ENCODE results near the gene BTBD7.

BTBD7 gene

DNA sequence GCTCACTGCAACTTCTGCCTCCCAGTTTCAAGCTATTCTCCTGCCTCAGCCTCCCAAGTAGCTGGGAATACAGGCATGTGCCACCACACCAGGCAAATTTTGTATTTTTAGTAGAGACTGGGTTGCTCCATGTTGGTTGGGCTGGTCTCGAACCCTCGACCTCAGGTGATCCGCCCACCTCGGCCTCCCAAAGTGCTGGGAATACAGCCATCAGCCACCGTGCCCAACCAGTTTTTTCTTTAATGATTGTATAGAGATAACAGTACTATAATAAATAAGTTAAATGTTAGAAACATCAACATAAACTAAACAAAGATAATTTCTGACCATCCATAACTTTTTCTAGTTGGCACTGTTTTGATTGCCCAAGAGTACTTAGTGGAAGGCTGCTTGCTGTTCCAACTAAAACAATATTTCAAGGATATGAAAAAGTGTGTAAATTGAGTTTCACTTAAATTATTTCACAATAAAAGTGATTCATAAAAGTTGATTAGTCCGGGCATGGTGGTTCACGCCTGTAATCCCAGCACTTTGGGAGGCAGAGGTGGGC, 131.6 kb downstream of the BTBD7 start:
- no peak for DNase-seq (ENCODE audit: low read depth, low spot score)
- H3K36me3 ChIP-seq (ENCODE audit: insufficient read depth, low read length): peaks cover 8% of the 10 kb centered on the region
- H3K27ac ChIP-seq: no peak overlapping the region
- no peak overlapping the region for H3K9ac ChIP-seq (ENCODE audit: insufficient read length)
- H3K4me3 ChIP-seq: no peak overlapping the region
- TF ChIP-seq FOXP2 (optimal IDR thresholded peaks at IDR 0.05; ENCODE audit: control extremely low read depth, extremely low read length, insufficient read depth): no peak
- no peak for TF ChIP-seq EZH2 (IDR thresholded peaks at IDR 0.05)
- no peak for TF ChIP-seq POLR2AphosphoS5 (IDR thresholded peaks at IDR 0.05; ENCODE audit: borderline replicate concordance, low read depth, low read length)
- H3K9me3 ChIP-seq (ENCODE audit: low read depth, low read length): no peaks in the 10 kb centered on the region

DNA sequence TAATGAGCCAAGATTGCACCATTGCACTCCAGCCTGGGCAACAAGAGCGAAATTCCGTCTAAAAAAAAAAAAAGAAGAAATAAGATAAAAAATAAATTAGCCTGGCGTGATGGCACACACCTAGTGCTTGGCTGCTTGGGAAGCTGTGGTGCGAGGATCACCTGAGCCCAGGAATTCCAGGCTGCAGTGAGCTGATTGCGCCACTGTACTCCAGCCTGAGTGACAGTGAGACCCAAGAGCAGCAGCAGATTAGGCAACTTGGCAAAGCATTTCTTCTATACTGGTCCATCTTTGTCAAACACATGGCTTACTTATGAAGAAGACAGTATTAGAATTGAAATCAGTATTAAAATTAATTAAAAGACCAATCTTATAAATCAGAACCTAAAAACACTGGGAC, 132.3 kb downstream of the BTBD7 start:
- peaks cover 8% of the 10 kb centered on the region for H3K36me3 ChIP-seq (ENCODE audit: insufficient read depth, low read length)
- no peak for TF ChIP-seq POLR2AphosphoS5 (IDR thresholded peaks at IDR 0.05; ENCODE audit: borderline replicate concordance, low read depth, low read length)
- TF ChIP-seq FOXP2 (optimal IDR thresholded peaks at IDR 0.05; ENCODE audit: control extremely low read depth, extremely low read length, insufficient read depth): no peak
- TF ChIP-seq EZH2 (IDR thresholded peaks at IDR 0.05): no peak
- H3K9me3 ChIP-seq (ENCODE audit: low read depth, low read length): no peaks in the 10 kb centered on the region
- no peak overlapping the region for H3K27ac ChIP-seq
- H3K9ac ChIP-seq (ENCODE audit: insufficient read length): no peak overlapping the region
- H3K4me3 ChIP-seq: no peak overlapping the region
- DNase-seq (ENCODE audit: low read depth, low spot score): no peak

DNA sequence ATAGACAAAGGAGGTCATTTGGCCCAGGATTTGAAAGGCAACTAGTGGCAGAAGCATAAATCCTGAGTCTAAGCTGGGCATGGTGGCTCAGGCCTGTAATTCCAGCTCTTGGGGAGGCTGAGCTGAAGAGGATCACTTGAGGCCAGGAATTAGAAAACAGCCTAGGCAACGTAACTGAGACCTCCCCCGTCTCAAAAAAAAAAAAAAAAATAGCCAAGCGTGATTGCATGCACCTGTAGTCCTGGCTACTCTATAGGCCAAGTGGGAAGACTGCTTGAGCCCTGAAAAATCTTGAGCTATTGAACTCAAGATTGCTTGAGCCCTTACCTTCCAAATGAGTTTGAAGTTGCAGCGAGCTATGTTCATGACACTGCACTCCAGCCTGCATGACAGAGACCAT, 133.8 kb downstream of the BTBD7 start:
- Histone ChIP-seq H3K4me3 (no peak overlapping the region), H3K9ac (ENCODE audit: insufficient read length) (no peak overlapping the region), H3K9me3 (ENCODE audit: low read depth, low read length) (no peaks in the 10 kb centered on the region), H3K27ac (0 out of 2 replicates have a peak overlapping the region, but pooled peaks have one; percentile 10), H3K36me3 (ENCODE audit: insufficient read depth, low read length) (peaks cover 5% of the 10 kb centered on the region; the same call in 1 of the 2 replicates)
- TF ChIP-seq FOXP2 (optimal IDR thresholded peaks at IDR 0.05; ENCODE audit: control extremely low read depth, extremely low read length, insufficient read depth) (no peak), EZH2 (IDR thresholded peaks at IDR 0.05) (no peak), POLR2AphosphoS5 (IDR thresholded peaks at IDR 0.05; ENCODE audit: borderline replicate concordance, low read depth, low read length) (no peak)
- no peak for DNase-seq (ENCODE audit: low read depth, low spot score)

DNA sequence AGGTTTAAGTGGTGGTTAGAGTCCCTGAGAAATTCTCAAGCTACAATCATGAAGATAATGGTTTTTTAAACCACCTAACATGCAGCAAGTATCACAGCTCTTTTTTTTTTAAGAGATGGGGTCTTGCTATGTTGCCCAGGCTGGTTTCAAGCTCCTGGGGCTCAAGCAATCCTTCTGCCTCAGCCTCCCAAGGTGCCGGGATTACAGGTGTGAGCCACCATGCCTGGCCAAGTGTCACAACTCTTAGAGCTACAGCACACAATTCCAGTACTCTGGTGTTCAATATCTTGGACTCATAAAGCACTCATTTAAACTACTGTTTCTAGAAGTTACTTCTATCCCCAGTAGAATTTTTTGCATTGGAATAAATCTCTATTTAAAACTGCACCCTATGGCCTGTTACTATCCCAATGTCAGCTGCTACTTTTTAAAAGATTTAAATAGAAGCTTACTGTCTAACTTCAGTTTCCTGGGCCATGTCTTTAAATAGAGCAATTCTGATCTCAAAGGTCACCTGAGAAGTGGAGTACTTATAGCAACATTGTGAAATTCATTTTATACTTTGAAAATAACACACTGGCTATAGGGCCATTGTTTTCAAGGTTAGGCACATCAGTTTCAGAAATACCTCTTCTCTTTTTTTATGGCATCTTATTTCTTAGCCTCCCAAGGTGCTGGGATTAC, 137.4 kb downstream of the BTBD7 start:
- no peak for TF ChIP-seq EZH2 (IDR thresholded peaks at IDR 0.05)
- no peak for TF ChIP-seq POLR2AphosphoS5 (IDR thresholded peaks at IDR 0.05; ENCODE audit: borderline replicate concordance, low read depth, low read length)
- TF ChIP-seq FOXP2 (optimal IDR thresholded peaks at IDR 0.05; ENCODE audit: control extremely low read depth, extremely low read length, insufficient read depth): no peak

More for the DNA sequence above, 137.4 kb downstream of the BTBD7 start:
- Histone ChIP-seq H3K9ac (ENCODE audit: insufficient read length) (no peak overlapping the region), H3K4me3 (no peak overlapping the region), H3K9me3 (ENCODE audit: low read depth, low read length) (no peaks in the 10 kb centered on the region), H3K36me3 (ENCODE audit: insufficient read depth, low read length) (no peaks in the 10 kb centered on the region), H3K27ac (no peak overlapping the region)
- no peak for DNase-seq (ENCODE audit: low read depth, low spot score)

Data from SK-N-MC (cell line).